GM12878 (cell line): ENCODE data around the gene FBXL14. TPM values are rescaled to one million over a fixed set of nuclear protein-coding genes. Genes with fewer than 3 reads are reported as not detected.

ENCODE experiments used
- ATAC-seq: fragments of 200-7000 bp; cut with Tn5 transposase; 3 replicates; pipeline ENCODE4 v1.9.1; 2020; ENCODE audit warnings: mild to moderate bottlenecking, moderate library complexity
- BruUV-seq: library from RNA; stranded (reverse); fragments of 400-500 nt; replicated peaks from 2 replicates; lab custom pipeline; 2021; lab: Mats Ljungman, UMichigan
- CTCF ChIA-PET: fragments of 300-600 bp; sonication (Branson Sonifier 250); formaldehyde crosslinking; extraction: SDS; loops from one replicate; lab custom pipeline; 2021; ENCODE audit warnings: inconsistent platforms; lab: Yijun Ruan, JAX
- POLR2A ChIA-PET: fragments of 350-600 bp; formaldehyde crosslinking; extraction: SDS; loops from one replicate; lab custom pipeline; 2021; ENCODE audit warnings: inconsistent platforms; lab: Charles Lee
- RAD21 ChIA-PET: fragments of 300-600 bp; sonication (Branson Sonifier 250); formaldehyde crosslinking; loops from one replicate; lab custom pipeline; 2023; ENCODE audit warnings: antibody characterized with exemption; ENCODE audit not compliant: unreplicated experiment; lab: Charles Lee
- SMC1A ChIA-PET: fragments of 300-600 bp; sonication (Branson Sonifier 250); formaldehyde crosslinking; loops from one replicate; lab custom pipeline; 2023; ENCODE audit not compliant: unreplicated experiment, uncharacterized antibody; lab: Charles Lee
- DNase-seq: peaks from one replicate; pipeline ENCODE4 v3.0.0-alpha.2; 2011; ENCODE audit warnings: low read depth, low spot score
- FAIRE-seq: peaks from 3 replicates; lab custom pipeline; 2011; peaks lifted over from hg19 to GRCh38; lab: Jason Lieb, UNC
- H2AFZ ChIP-seq: 2 replicates; pipeline ENCODE4 v1.6.0; 2011; ENCODE audit warnings: low read depth, low read length, control low read depth; ENCODE audit not compliant: control insufficient read depth
- H3K27ac ChIP-seq: 2 replicates; pipeline ENCODE4 v1.5.1; 2011; ENCODE audit warnings: control low read depth; ENCODE audit not compliant: control insufficient read depth, insufficient read depth
- H3K27me3 ChIP-seq, 2 experiments: replicated peaks in 1 of 2; 2 replicates each; pipeline versions ENCODE4 v1.6.0 to v1.6.1; 2011; ENCODE audit warnings: low read length in 1 of 2; ENCODE audit not compliant: control insufficient read depth in 2 of 2, insufficient read depth in 2 of 2
- H3K36me3 ChIP-seq, 2 experiments: 2 replicates each; pipeline ENCODE4 v1.5.1; 2011; ENCODE audit warnings: low read length in 1 of 2; ENCODE audit not compliant: control insufficient read depth in 2 of 2, insufficient read depth in 2 of 2
- H3K4me1 ChIP-seq: 2 replicates; pipeline ENCODE4 v1.6.1; 2011; ENCODE audit warnings: mild to moderate bottlenecking, low read length, moderate library complexity, mixed read lengths; ENCODE audit not compliant: control insufficient read depth, insufficient read depth
- H3K4me2 ChIP-seq: 2 replicates; pipeline ENCODE4 v1.6.0; 2011; ENCODE audit warnings: control low read depth; ENCODE audit not compliant: control insufficient read depth, insufficient read depth
- H3K4me3 ChIP-seq: fragments of 200-600 bp; sonication (generic); 2 replicates; pipeline ENCODE4 v1.5.1; 2016
- H3K79me2 ChIP-seq: 2 replicates; pipeline ENCODE4 v1.6.0; 2011; ENCODE audit warnings: low read length; ENCODE audit not compliant: control insufficient read depth, insufficient read depth
- H3K9ac ChIP-seq: 2 replicates; pipeline ENCODE4 v1.8.0; 2011; ENCODE audit warnings: low read length, control low read depth, mixed read lengths; ENCODE audit not compliant: control insufficient read depth, insufficient read depth
- H3K9me3 ChIP-seq: replicated peaks from 3 replicates; pipeline ENCODE4 v1.5.1; 2011; ENCODE audit warnings: mild to moderate bottlenecking, low read length; ENCODE audit not compliant: control insufficient read depth, insufficient read depth
- H4K20me1 ChIP-seq: 2 replicates; pipeline ENCODE4 v1.6.0; 2011; ENCODE audit not compliant: control insufficient read depth, insufficient read depth
- IRF3 ChIP-seq: fragments of 450-650 bp; IDR thresholded peaks from 2 replicates; pipeline ENCODE4 v1.6.1; 2014; ENCODE audit warnings: mild to moderate bottlenecking
- REST ChIP-seq: IDR thresholded peaks from 2 replicates; pipeline ENCODE4 v1.6.1; 2012; ENCODE audit warnings: mild to moderate bottlenecking, low read depth, low read length
- WGBS: methylation state at CpG from one replicate; pipeline ENCODE4 v1.1.6; 2016; ENCODE audit warnings: low lambda C conversion rate; ENCODE audit not compliant: insufficient replicate concordance, insufficient coverage; ENCODE audit errors: missing lambda C conversion rate; 5-methylcytosine and 5-hydroxymethylcytosine counted together
- in situ Hi-C: fragments of 300-500 bp; cut with MboI; formaldehyde crosslinking; loops from 9 replicates; pipeline ENCODE4 v1.14.3; 2018; ENCODE audit warnings: mixed read lengths
- intact Hi-C: fragments of 100-400 bp; cut with micrococcal nuclease; formaldehyde crosslinking; loops from one replicate; pipeline ENCODE4 v1.14.2; 2022; ENCODE audit not compliant: unreplicated experiment
- polyA plus RNA-seq, 11 experiments: library from polyadenylated mRNA; depleted of rRNA in 4 of 11; unstranded in 6 of 11; stranded (reverse) in 5 of 11; fragments of >200 nt; fragmentation: Nextera tagmentation in 4 of 11; fragmentation: Illumina TruSeq in 1 of 11; extraction: Ambion mirVana in 4 of 11; extraction: Trizol in 1 of 11; gene quantifications; 1 replicate in 1 of 11; 2 replicates in 10 of 11; pipeline versions ENCODE4 v1.2.1 to v1.2.3, GENCODE V29; 2011 to 2016; ENCODE audit warnings: inconsistent platforms in 2 of 11, missing spikeins in 2 of 11, low read depth in 1 of 11
- total RNA-seq, 4 experiments: library from RNA; depleted of rRNA in 3 of 4; stranded (reverse); fragments of >200 nt in 3 of 4; fragmentation: Illumina TruSeq in 1 of 4; extraction: Trizol in 1 of 4; gene quantifications; 2 replicates each; pipeline versions ENCODE4 v1.2.1 to v1.2.3, GENCODE V29; 2013 to 2021

Gene FBXL14
- total and polyA plus RNA-seq, 10 of the 15 experiments (the other 5 are each of a cell fraction or from before 2014, with no cell fraction given): 0.44 to 19.0 (median 2.9) TPM

GRCh38 chr12:1643905-1644533 is 49.6 kb upstream of the FBXL14 start:
- H3K9ac ChIP-seq: no peak overlapping the region
- no peak overlapping the region for H2AFZ ChIP-seq
- FAIRE-seq: no peak
- TF ChIP-seq REST (no peak), IRF3 (no peak)
- no peak overlapping the region for H3K27ac ChIP-seq
- 89% methylated on average over 7 of the region's 7 CpGs for WGBS
- no peak overlapping the region for H3K4me2 ChIP-seq
- BruUV-seq: no TSS peak
- intact Hi-C loops: no loop called here
- H3K79me2 ChIP-seq: no peaks in the 10 kb centered on the region
- no peaks in the 10 kb centered on the region for H3K4me1 ChIP-seq
- no peaks in the 10 kb centered on the region for H3K27me3 ChIP-seq
- CTCF ChIA-PET: interaction anchor here (1.3 to 20.1 kb wide), 4 partner anchors 9 to 296 kb away, joined by 3 to 434 read pairs (median 62); no protein-coding TSS in a partner anchor
- RAD21 ChIA-PET: no interaction called here
- H3K4me3 ChIP-seq: no peak overlapping the region
- no peaks in the 10 kb centered on the region for H4K20me1 ChIP-seq
- ATAC-seq: no peak
- POLR2A ChIA-PET: no interaction called here
- DNase-seq: no peak
- H3K9me3 ChIP-seq: no peaks in the 10 kb centered on the region
- in situ Hi-C loops: loop anchor here (10.0 kb wide), 1 partner anchor 941 kb away; no protein-coding TSS in a partner anchor
- no peaks in the 10 kb centered on the region for H3K36me3 ChIP-seq
- SMC1A ChIA-PET: interaction anchor here (1.0 to 1.5 kb wide), 2 partner anchors 139 to 147 kb away, joined by 3 to 7 read pairs; no protein-coding TSS in a partner anchor
